HepG2 (cell line): ENCODE data around the gene PLVAP. TPM values are rescaled to one million over a fixed set of nuclear protein-coding genes. Genes with fewer than 3 reads are reported as not detected.

ENCODE experiments used
- CBFB ChIP-seq: sonication (generic); formaldehyde crosslinking; IDR thresholded peaks from 2 replicates; pipeline ENCODE4 v1.4.0; 2020; ENCODE audit warnings: missing genetic modification reagents
- polyA plus RNA-seq, 8 experiments: library from polyadenylated mRNA; depleted of rRNA in 3 of 8; stranded (reverse) in 7 of 8; unstranded in 1 of 8; fragments of >200 nt; fragmentation: Illumina TruSeq in 4 of 8; extraction: Trizol in 4 of 8; gene quantifications; 2 replicates each; pipeline versions ENCODE4 v1.2.1 to v1.2.3, GENCODE V29; 2011 to 2016; ENCODE audit warnings: low read depth in 4 of 8, missing spikeins in 1 of 8, mixed read lengths in 1 of 8; ENCODE audit not compliant: insufficient read depth in 1 of 8
- total RNA-seq, 5 experiments: library from RNA; depleted of rRNA; stranded (reverse); fragments of >200 nt; fragmentation: Illumina TruSeq; extraction: Trizol; gene quantifications; 2 replicates each; pipeline ENCODE4 v1.2.3, GENCODE V29; 2016; ENCODE audit warnings: low read depth in 1 of 5
- TF ChIP-seq, protein P1 (sequence below): sonication (generic); formaldehyde crosslinking; IDR thresholded peaks from one replicate; pipeline ENCODE4 v1.5.1; 2020; ENCODE audit warnings: mild to moderate bottlenecking, missing genetic modification reagents; ENCODE audit errors: not compliant biosample characterization
- TF ChIP-seq, protein P2 (sequence below): sonication (generic); formaldehyde crosslinking; IDR thresholded peaks from 2 replicates; pipeline ENCODE4 v1.4.0; 2020; ENCODE audit warnings: mild to moderate bottlenecking, missing genetic modification reagents, borderline replicate concordance

PLVAP gene
- total and polyA plus RNA-seq, 2 of the 13 experiments (the other 11 are each of a cell fraction or from before 2014, with no cell fraction given) = 0.26 TPM; not detected in 1

DNA sequence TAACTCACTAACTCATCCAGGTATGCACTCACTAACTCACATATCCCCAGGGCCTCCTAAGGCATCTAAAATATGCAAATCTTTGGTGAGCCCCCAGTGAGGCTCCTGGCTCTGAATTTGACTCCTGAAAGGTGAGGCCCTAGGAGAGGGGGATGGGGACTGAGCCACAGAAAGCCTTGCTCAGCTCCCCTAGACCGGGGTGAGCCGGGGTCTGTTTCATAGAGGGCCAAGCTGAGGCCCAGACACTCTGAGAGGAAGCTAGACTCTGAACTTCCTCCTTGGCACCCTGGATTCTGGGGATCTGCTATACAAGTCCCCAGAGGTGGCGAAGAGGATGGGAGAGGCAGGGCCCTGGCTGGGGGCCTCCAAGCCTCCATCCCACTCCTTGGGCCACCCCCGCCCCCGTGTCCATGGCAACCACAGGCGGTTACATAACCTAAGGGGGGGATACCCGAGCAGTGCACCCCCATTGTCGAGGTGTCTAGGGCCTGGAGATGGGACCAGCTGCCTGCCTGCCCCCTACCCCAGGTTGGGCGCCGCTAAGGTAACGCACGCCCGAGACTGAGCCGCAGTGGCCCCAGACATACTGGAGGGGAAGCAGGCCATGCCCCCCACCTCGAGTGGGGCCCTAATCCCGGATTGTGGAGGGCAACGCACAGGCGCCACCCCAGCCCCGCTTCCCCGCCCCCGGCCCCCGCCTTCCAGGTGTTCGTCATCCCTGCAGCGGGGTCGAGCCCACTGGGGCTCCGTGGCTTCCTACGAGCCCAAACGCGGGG, 74.6 kb downstream of the PLVAP start (continued):
- TF ChIP-seq, protein P1, sequence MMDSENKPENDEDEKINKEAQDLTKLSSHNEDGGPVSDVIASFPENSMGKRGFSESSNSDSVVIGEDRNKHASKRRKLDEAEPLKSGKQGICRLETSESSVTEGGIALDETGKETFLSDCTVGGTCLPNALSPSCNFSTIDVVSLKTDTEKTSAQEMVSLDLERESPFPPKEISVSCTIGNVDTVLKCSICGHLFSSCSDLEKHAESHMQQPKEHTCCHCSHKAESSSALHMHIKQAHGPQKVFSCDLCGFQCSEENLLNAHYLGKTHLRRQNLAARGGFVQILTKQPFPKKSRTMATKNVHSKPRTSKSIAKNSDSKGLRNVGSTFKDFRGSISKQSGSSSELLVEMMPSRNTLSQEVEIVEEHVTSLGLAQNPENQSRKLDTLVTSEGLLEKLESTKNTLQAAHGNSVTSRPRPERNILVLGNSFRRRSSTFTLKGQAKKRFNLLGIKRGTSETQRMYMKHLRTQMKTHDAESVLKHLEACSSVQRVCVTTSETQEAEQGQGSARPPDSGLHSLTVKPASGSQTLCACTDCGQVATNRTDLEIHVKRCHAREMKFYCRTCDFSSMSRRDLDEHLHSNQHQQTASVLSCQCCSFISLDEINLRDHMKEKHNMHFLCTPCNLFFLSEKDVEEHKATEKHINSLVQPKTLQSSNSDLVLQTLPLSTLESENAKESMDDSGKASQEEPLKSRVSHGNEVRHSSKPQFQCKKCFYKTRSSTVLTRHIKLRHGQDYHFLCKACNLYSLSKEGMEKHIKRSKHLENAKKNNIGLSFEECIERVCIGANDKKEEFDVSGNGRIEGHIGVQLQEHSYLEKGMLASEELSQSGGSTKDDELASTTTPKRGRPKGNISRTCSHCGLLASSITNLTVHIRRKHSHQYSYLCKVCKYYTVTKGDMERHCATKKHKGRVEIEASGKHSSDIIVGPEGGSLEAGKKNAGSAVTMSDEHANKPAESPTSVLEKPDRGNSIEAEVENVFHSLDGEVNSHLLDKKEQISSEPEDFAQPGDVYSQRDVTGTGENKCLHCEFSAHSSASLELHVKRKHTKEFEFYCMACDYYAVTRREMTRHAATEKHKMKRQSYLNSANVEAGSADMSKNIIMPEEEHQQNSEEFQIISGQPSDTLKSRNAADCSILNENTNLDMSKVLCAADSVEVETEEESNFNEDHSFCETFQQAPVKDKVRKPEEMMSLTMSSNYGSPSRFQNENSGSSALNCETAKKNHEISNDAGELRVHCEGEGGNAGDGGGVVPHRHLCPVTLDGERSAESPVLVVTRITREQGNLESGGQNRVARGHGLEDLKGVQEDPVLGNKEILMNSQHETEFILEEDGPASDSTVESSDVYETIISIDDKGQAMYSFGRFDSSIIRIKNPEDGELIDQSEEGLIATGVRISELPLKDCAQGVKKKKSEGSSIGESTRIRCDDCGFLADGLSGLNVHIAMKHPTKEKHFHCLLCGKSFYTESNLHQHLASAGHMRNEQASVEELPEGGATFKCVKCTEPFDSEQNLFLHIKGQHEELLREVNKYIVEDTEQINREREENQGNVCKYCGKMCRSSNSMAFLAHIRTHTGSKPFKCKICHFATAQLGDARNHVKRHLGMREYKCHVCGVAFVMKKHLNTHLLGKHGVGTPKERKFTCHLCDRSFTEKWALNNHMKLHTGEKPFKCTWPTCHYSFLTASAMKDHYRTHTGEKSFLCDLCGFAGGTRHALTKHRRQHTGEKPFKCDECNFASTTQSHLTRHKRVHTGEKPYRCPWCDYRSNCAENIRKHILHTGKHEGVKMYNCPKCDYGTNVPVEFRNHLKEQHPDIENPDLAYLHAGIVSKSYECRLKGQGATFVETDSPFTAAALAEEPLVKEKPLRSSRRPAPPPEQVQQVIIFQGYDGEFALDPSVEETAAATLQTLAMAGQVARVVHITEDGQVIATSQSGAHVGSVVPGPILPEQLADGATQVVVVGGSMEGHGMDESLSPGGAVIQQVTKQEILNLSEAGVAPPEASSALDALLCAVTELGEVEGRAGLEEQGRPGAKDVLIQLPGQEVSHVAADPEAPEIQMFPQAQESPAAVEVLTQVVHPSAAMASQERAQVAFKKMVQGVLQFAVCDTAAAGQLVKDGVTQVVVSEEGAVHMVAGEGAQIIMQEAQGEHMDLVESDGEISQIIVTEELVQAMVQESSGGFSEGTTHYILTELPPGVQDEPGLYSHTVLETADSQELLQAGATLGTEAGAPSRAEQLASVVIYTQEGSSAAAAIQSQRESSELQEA (CRISPR knock-in tag) = no peak
- TF ChIP-seq CBFB (CRISPR knock-in tag) = peak; percentile 10; the same call in 1 of the 2 replicates
- TF ChIP-seq, protein P2, sequence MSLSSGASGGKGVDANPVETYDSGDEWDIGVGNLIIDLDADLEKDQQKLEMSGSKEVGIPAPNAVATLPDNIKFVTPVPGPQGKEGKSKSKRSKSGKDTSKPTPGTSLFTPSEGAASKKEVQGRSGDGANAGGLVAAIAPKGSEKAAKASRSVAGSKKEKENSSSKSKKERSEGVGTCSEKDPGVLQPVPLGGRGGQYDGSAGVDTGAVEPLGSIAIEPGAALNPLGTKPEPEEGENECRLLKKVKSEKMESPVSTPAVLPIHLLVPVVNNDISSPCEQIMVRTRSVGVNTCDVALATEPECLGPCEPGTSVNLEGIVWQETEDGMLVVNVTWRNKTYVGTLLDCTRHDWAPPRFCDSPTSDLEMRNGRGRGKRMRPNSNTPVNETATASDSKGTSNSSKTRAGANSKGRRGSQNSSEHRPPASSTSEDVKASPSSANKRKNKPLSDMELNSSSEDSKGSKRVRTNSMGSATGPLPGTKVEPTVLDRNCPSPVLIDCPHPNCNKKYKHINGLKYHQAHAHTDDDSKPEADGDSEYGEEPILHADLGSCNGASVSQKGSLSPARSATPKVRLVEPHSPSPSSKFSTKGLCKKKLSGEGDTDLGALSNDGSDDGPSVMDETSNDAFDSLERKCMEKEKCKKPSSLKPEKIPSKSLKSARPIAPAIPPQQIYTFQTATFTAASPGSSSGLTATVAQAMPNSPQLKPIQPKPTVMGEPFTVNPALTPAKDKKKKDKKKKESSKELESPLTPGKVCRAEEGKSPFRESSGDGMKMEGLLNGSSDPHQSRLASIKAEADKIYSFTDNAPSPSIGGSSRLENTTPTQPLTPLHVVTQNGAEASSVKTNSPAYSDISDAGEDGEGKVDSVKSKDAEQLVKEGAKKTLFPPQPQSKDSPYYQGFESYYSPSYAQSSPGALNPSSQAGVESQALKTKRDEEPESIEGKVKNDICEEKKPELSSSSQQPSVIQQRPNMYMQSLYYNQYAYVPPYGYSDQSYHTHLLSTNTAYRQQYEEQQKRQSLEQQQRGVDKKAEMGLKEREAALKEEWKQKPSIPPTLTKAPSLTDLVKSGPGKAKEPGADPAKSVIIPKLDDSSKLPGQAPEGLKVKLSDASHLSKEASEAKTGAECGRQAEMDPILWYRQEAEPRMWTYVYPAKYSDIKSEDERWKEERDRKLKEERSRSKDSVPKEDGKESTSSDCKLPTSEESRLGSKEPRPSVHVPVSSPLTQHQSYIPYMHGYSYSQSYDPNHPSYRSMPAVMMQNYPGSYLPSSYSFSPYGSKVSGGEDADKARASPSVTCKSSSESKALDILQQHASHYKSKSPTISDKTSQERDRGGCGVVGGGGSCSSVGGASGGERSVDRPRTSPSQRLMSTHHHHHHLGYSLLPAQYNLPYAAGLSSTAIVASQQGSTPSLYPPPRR (CRISPR knock-in tag) = no peak

Other genes starting within 250 kb of the PLVAP start
- gene USE1, start 162.0 kb downstream of the PLVAP start, total RNA-seq (2016; rRNA removed; fragmentation: Illumina TruSeq; extraction: Trizol) = 9.9 and 10.3 TPM in 2 replicates
- gene USE1, start 162.0 kb downstream of the PLVAP start, polyA plus RNA-seq (2011; rRNA removed) = 16.3 and 17.6 TPM in 2 replicates
- 10.6 and 13.6 TPM in 2 replicates for gene OCEL1, start 151.1 kb downstream of the PLVAP start, total RNA-seq (2016; rRNA removed; fragmentation: Illumina TruSeq; extraction: Trizol)
- gene OCEL1, start 151.1 kb downstream of the PLVAP start, polyA plus RNA-seq (2011; rRNA removed) = 17.2 and 19.8 TPM in 2 replicates
- gene NR2F6, start 131.4 kb downstream of the PLVAP start, total RNA-seq (2016; rRNA removed; fragmentation: Illumina TruSeq; extraction: Trizol) = 54.1 and 72.4 TPM in 2 replicates
- 30.9 and 38.5 TPM in 2 replicates for gene NR2F6, start 131.4 kb downstream of the PLVAP start, polyA plus RNA-seq (2011; rRNA removed)
- 0.13 and 0.15 TPM in 2 replicates for gene USHBP1, start 112.6 kb downstream of the PLVAP start, total RNA-seq (2016; rRNA removed; fragmentation: Illumina TruSeq; extraction: Trizol)
- gene USHBP1, start 112.6 kb downstream of the PLVAP start, polyA plus RNA-seq (2011; rRNA removed) = 1.5 and 1.9 TPM in 2 replicates
- 62.2 and 70.0 TPM in 2 replicates for gene BABAM1, start 109.9 kb downstream of the PLVAP start, total RNA-seq (2016; rRNA removed; fragmentation: Illumina TruSeq; extraction: Trizol)
- 74.5 and 82.0 TPM in 2 replicates for gene BABAM1, start 109.9 kb downstream of the PLVAP start, polyA plus RNA-seq (2011; rRNA removed)
- gene ANKLE1, start 95.4 kb downstream of the PLVAP start, total RNA-seq (2016; rRNA removed; fragmentation: Illumina TruSeq; extraction: Trizol) = 0.22 and 0.69 TPM in 2 replicates
- 1.5 TPM in 2 replicates for gene ANKLE1, start 95.4 kb downstream of the PLVAP start, polyA plus RNA-seq (2011; rRNA removed)
- 5.6 and 7.2 TPM in 2 replicates for gene ABHD8, start 73.9 kb downstream of the PLVAP start, total RNA-seq (2016; rRNA removed; fragmentation: Illumina TruSeq; extraction: Trizol)
- gene ABHD8, start 73.9 kb downstream of the PLVAP start, polyA plus RNA-seq (2011; rRNA removed) = 6.3 and 9.9 TPM in 2 replicates
- 77.3 and 93.6 TPM in 2 replicates for gene MRPL34, start 71.5 kb downstream of the PLVAP start, total RNA-seq (2016; rRNA removed; fragmentation: Illumina TruSeq; extraction: Trizol)
- 67.7 and 74.0 TPM in 2 replicates for gene MRPL34, start 71.5 kb downstream of the PLVAP start, polyA plus RNA-seq (2011; rRNA removed)
- gene DDA1, start 67.8 kb downstream of the PLVAP start, total RNA-seq (2016; rRNA removed; fragmentation: Illumina TruSeq; extraction: Trizol) = 17.5 and 24.5 TPM in 2 replicates
- 26.0 and 26.6 TPM in 2 replicates for gene DDA1, start 67.8 kb downstream of the PLVAP start, polyA plus RNA-seq (2011; rRNA removed)
- 0.79 and 1.8 TPM in 2 replicates for gene ANO8, start 42.5 kb downstream of the PLVAP start, total RNA-seq (2016; rRNA removed; fragmentation: Illumina TruSeq; extraction: Trizol)
- 3.5 and 5.1 TPM in 2 replicates for gene ANO8, start 42.5 kb downstream of the PLVAP start, polyA plus RNA-seq (2011; rRNA removed)
- gene GTPBP3, start 39.8 kb downstream of the PLVAP start, total RNA-seq (2016; rRNA removed; fragmentation: Illumina TruSeq; extraction: Trizol) = 21.9 and 30.0 TPM in 2 replicates
- 17.5 and 19.4 TPM in 2 replicates for gene GTPBP3, start 39.8 kb downstream of the PLVAP start, polyA plus RNA-seq (2011; rRNA removed)
- gene CCDC194, start 16.9 kb upstream of the PLVAP start, total RNA-seq (2016; rRNA removed; fragmentation: Illumina TruSeq; extraction: Trizol) = 0.13 TPM in 1 of 2 replicates, not detected in the other
- gene CCDC194, start 16.9 kb upstream of the PLVAP start, polyA plus RNA-seq (2011; rRNA removed) = 0.21 and 0.35 TPM in 2 replicates
- 39.1 and 58.8 TPM in 2 replicates for gene BST2, start 28.3 kb upstream of the PLVAP start, total RNA-seq (2016; rRNA removed; fragmentation: Illumina TruSeq; extraction: Trizol)
- 93.8 and 105 TPM in 2 replicates for gene BST2, start 28.3 kb upstream of the PLVAP start, polyA plus RNA-seq (2011; rRNA removed)
- 31.8 and 36.1 TPM in 2 replicates for gene MVB12A, start 42.7 kb upstream of the PLVAP start, total RNA-seq (2016; rRNA removed; fragmentation: Illumina TruSeq; extraction: Trizol)
- 35.7 and 37.3 TPM in 2 replicates for gene MVB12A, start 42.7 kb upstream of the PLVAP start, polyA plus RNA-seq (2011; rRNA removed)
- 0.55 and 0.77 TPM in 2 replicates for gene TMEM221, start 71.3 kb upstream of the PLVAP start, total RNA-seq (2016; rRNA removed; fragmentation: Illumina TruSeq; extraction: Trizol)
- 0.27 and 0.33 TPM in 2 replicates for gene TMEM221, start 71.3 kb upstream of the PLVAP start, polyA plus RNA-seq (2011; rRNA removed)
- gene NXNL1, start 83.6 kb upstream of the PLVAP start, total RNA-seq (2016; rRNA removed; fragmentation: Illumina TruSeq; extraction: Trizol) = not detected in 2 replicates
- not detected in 2 replicates for gene NXNL1, start 83.6 kb upstream of the PLVAP start, polyA plus RNA-seq (2011; rRNA removed)
- gene SLC27A1, start 93.2 kb upstream of the PLVAP start, total RNA-seq (2016; rRNA removed; fragmentation: Illumina TruSeq; extraction: Trizol) = 1.7 and 4.1 TPM in 2 replicates
- gene SLC27A1, start 93.2 kb upstream of the PLVAP start, polyA plus RNA-seq (2011; rRNA removed) = 8.7 and 8.8 TPM in 2 replicates
- gene PGLS, start 134.3 kb upstream of the PLVAP start, total RNA-seq (2016; rRNA removed; fragmentation: Illumina TruSeq; extraction: Trizol) = 33.8 and 36.7 TPM in 2 replicates
- 43.8 and 49.1 TPM in 2 replicates for gene PGLS, start 134.3 kb upstream of the PLVAP start, polyA plus RNA-seq (2011; rRNA removed)
- gene COLGALT1, start 178.3 kb upstream of the PLVAP start, total RNA-seq (2016; rRNA removed; fragmentation: Illumina TruSeq; extraction: Trizol) = 33.3 and 58.0 TPM in 2 replicates
- 196 and 211 TPM in 2 replicates for gene COLGALT1, start 178.3 kb upstream of the PLVAP start, polyA plus RNA-seq (2011; rRNA removed)